Central memory CD8-positive, alpha-beta T cell (primary cell): Measurements from ENCODE around the gene HOXB3.
"Not testable (repeated sequence)": the region's sequence is repeated elsewhere in the genome, so short reads cannot be mapped to it uniquely, and the experiment has no call there.

Source experiments
- ATAC-seq: fragments of 150-1000 bp; cut with Tn5 transposase; replicated peaks from 2 replicates; pipeline ENCODE4 v1.10.0; 2022; ENCODE audit warnings: mild to moderate bottlenecking, moderate FRiP score, moderate number of reproducible peaks; ENCODE audit not compliant: poor library complexity, severe bottlenecking; ENCODE audit errors: extremely low read depth
- DNase-seq, 2 donors: peaks; one replicate each; pipeline ENCODE4 v3.0.0; 2021; ENCODE audit warnings: low spot score in 2 of 2
- H3K27ac Mint-ChIP-seq: one replicate; pipeline ENCODE4 v1.8.0; 2022; ENCODE audit warnings: low read depth, mild to moderate bottlenecking, moderate library complexity, mixed read lengths
- H3K27me3 Mint-ChIP-seq: one replicate; pipeline ENCODE4 v1.8.0; 2022; ENCODE audit warnings: mixed read lengths
- H3K36me3 Mint-ChIP-seq: one replicate; pipeline ENCODE4 v1.8.0; 2022; ENCODE audit warnings: mild to moderate bottlenecking, moderate library complexity, mixed read lengths; ENCODE audit not compliant: insufficient read depth
- H3K4me1 Mint-ChIP-seq: one replicate; pipeline ENCODE4 v1.8.0; 2022; ENCODE audit warnings: mixed read lengths
- H3K4me3 Mint-ChIP-seq: one replicate; pipeline ENCODE4 v1.8.0; 2022; ENCODE audit warnings: mild to moderate bottlenecking, moderate library complexity, mixed read lengths
- H3K9me3 Mint-ChIP-seq: one replicate; pipeline ENCODE4 v1.8.0; 2022; ENCODE audit warnings: mixed read lengths

The HOXB3 gene

GRCh38 chr17:48537316-48537715 lies 52.7 kb downstream of the HOXB3 start:
- Mint-ChIP-seq H3K27me3 (peaks cover 35% of the 10 kb centered on the region), H3K36me3 (peaks cover 7% of the 10 kb centered on the region), H3K9me3 (no peaks in the 10 kb centered on the region), H3K4me1 (peaks cover 12% of the 10 kb centered on the region), H3K27ac (no peak overlapping the region), H3K4me3 (no peak overlapping the region)
- DNase-seq (no peak), ATAC-seq (no peak)

GRCh38 chr17:48535793-48536559 lies 54.1 kb downstream of the HOXB3 start:
- not testable (repeated sequence) for H3K4me3 Mint-ChIP-seq, H3K4me1 Mint-ChIP-seq, H3K36me3 Mint-ChIP-seq, H3K9me3 Mint-ChIP-seq, ATAC-seq, DNase-seq, H3K27ac Mint-ChIP-seq
- H3K27me3 Mint-ChIP-seq = peaks cover 22% of the 10 kb centered on the region

- no peaks in the 10 kb centered on the region for H3K4me1 Mint-ChIP-seq
- H3K9me3 Mint-ChIP-seq = no peaks in the 10 kb centered on the region
- DNase-seq (no peak), ATAC-seq (no peak)
- no peaks in the 10 kb centered on the region for H3K36me3 Mint-ChIP-seq
- no peak overlapping the region for H3K4me3 Mint-ChIP-seq
- H3K27me3 Mint-ChIP-seq = peaks cover 10% of the 10 kb centered on the region
- no peak overlapping the region for H3K27ac Mint-ChIP-seq
Observed at GRCh38 chr17:48532261-48532660, 57.8 kb downstream of the HOXB3 start.

GRCh38 chr17:48530887-48531272 lies 59.2 kb downstream of the HOXB3 start, which contains the start of gene HOXB1:
Gene HOXB1, minus strand, starts transcription at chr17:48531011. Its CDS starts 107 bp downstream, at chr17:48530904.
- Mint-ChIP-seq H3K9me3 (no peaks in the 10 kb centered on the region), H3K36me3 (no peaks in the 10 kb centered on the region), H3K27ac (no peak within 1 kb of the TSS), H3K27me3 (peaks cover 10% of the 10 kb centered on the region), H3K4me3 (no peak within 1 kb of the TSS), H3K4me1 (no peaks in the 10 kb centered on the region)
- ATAC-seq = no peak
- DNase-seq = no peak

GRCh38 chr17:48530208-48530886 lies 59.7 kb downstream of the HOXB3 start:
- Mint-ChIP-seq H3K36me3 (no peaks in the 10 kb centered on the region), H3K27me3 (peaks cover 15% of the 10 kb centered on the region), H3K4me3 (no peak overlapping the region), H3K4me1 (no peaks in the 10 kb centered on the region), H3K9me3 (no peaks in the 10 kb centered on the region), H3K27ac (no peak overlapping the region)
- no peak for DNase-seq
- ATAC-seq = no peak

- peaks cover 22% of the 10 kb centered on the region for H3K27me3 Mint-ChIP-seq
- no peak overlapping the region for H3K27ac Mint-ChIP-seq
Observed at GRCh38 chr17:48529683-48530009, 60.4 kb downstream of the HOXB3 start.

GRCh38 chr17:48528936-48529682 lies 60.9 kb downstream of the HOXB3 start:
- Mint-ChIP-seq H3K9me3 (no peaks in the 10 kb centered on the region), H3K27ac (no peak overlapping the region)

More at GRCh38 chr17:48529683-48530009, 60.4 kb downstream of the HOXB3 start:
- Mint-ChIP-seq H3K36me3 (no peaks in the 10 kb centered on the region), H3K4me3 (no peak overlapping the region), H3K9me3 (no peaks in the 10 kb centered on the region), H3K4me1 (no peaks in the 10 kb centered on the region)
- ATAC-seq = no peak
- DNase-seq = no peak

GRCh38 chr17:48528153-48528935 lies 61.7 kb downstream of the HOXB3 start:
- no peak overlapping the region for H3K27ac Mint-ChIP-seq
- H3K4me1 Mint-ChIP-seq = no peaks in the 10 kb centered on the region
- DNase-seq (no peak), ATAC-seq (no peak)
- no peaks in the 10 kb centered on the region for H3K9me3 Mint-ChIP-seq
- H3K27me3 Mint-ChIP-seq = peaks cover 35% of the 10 kb centered on the region
- no peak overlapping the region for H3K4me3 Mint-ChIP-seq
- H3K36me3 Mint-ChIP-seq = no peaks in the 10 kb centered on the region

More at GRCh38 chr17:48528936-48529682, 60.9 kb downstream of the HOXB3 start:
- H3K4me3 Mint-ChIP-seq = no peak overlapping the region
- H3K36me3 Mint-ChIP-seq = no peaks in the 10 kb centered on the region
- peaks cover 28% of the 10 kb centered on the region for H3K27me3 Mint-ChIP-seq
- ATAC-seq (no peak), DNase-seq (no peak)
- no peaks in the 10 kb centered on the region for H3K4me1 Mint-ChIP-seq

GRCh38 chr17:48527547-48527932 lies 62.5 kb downstream of the HOXB3 start:
- no peak for DNase-seq
- H3K4me3 Mint-ChIP-seq = no peak overlapping the region
- H3K27ac Mint-ChIP-seq = no peak overlapping the region
- H3K27me3 Mint-ChIP-seq = peaks cover 43% of the 10 kb centered on the region
- H3K9me3 Mint-ChIP-seq = no peaks in the 10 kb centered on the region
- ATAC-seq = no peak
- no peaks in the 10 kb centered on the region for H3K36me3 Mint-ChIP-seq
- H3K4me1 Mint-ChIP-seq = no peaks in the 10 kb centered on the region

- no peak overlapping the region for H3K4me3 Mint-ChIP-seq
- ATAC-seq = no peak
- no peaks in the 10 kb centered on the region for H3K36me3 Mint-ChIP-seq
- no peak for DNase-seq
- no peaks in the 10 kb centered on the region for H3K9me3 Mint-ChIP-seq
- peaks cover 50% of the 10 kb centered on the region for H3K27me3 Mint-ChIP-seq
- no peak overlapping the region for H3K27ac Mint-ChIP-seq
- H3K4me1 Mint-ChIP-seq = no peaks in the 10 kb centered on the region
Observed at GRCh38 chr17:48526608-48527546, 63.2 kb downstream of the HOXB3 start.

GRCh38 chr17:48523010-48523409 lies 67.0 kb downstream of the HOXB3 start:
- no peaks in the 10 kb centered on the region for H3K36me3 Mint-ChIP-seq
- H3K27ac Mint-ChIP-seq = no peak overlapping the region
- ATAC-seq = no peak
- H3K4me3 Mint-ChIP-seq = no peak overlapping the region
- no peaks in the 10 kb centered on the region for H3K9me3 Mint-ChIP-seq
- peaks cover 64% of the 10 kb centered on the region for H3K27me3 Mint-ChIP-seq
- DNase-seq = no peak
- H3K4me1 Mint-ChIP-seq = no peaks in the 10 kb centered on the region
